Natural killer cell treated with Interleukin-12 subunit alpha and Interleukin-12 subunit beta and Interleukin-15 and Interleukin-18, amount 100 ng/mL, for 72 hours (primary cell): ENCODE measurements around the gene MAP3K15. TPM values are rescaled to one million over a fixed set of nuclear protein-coding genes. Genes with fewer than 3 reads are reported as not detected.
A peak's percentile ranks its signal among the peaks of the same experiment; 100 is the strongest.
"Not testable (repeated sequence)": the region's sequence is repeated elsewhere in the genome, so short reads cannot be mapped to it uniquely, and the experiment has no call there.

Experiments used
- ATAC-seq, 2 donors: fragments of 150-1000 bp; cut with Tn5 transposase in 1 of 2; sonication (Bioruptor Pico), chemical (Tn5 transposase) in 1 of 2; 2 replicates each; pipeline ENCODE4 v1.10.0; 2021
- DNase-seq: peaks from one replicate; pipeline ENCODE4 v3.0.0; 2022; ENCODE audit warnings: low spot score
- H3K27ac Mint-ChIP-seq, 2 donors: 1 replicate in 1 of 2; 2 replicates in 1 of 2; pipeline ENCODE4 v1.8.0; 2022; ENCODE audit warnings: mixed read lengths in 2 of 2, mild to moderate bottlenecking in 1 of 2, moderate library complexity in 1 of 2
- H3K27me3 Mint-ChIP-seq, 2 donors: 1 replicate in 1 of 2; 2 replicates in 1 of 2; pipeline ENCODE4 v1.8.0; 2022; ENCODE audit warnings: mixed read lengths in 2 of 2
- H3K36me3 Mint-ChIP-seq: one replicate; pipeline ENCODE4 v1.8.0; 2022; ENCODE audit warnings: mixed read lengths
- H3K4me1 Mint-ChIP-seq, 2 donors: 1 replicate in 1 of 2; 2 replicates in 1 of 2; pipeline ENCODE4 v1.8.0; 2022; ENCODE audit warnings: low read depth in 2 of 2, mixed read lengths in 2 of 2, mild to moderate bottlenecking in 1 of 2
- H3K4me3 Mint-ChIP-seq: one replicate; pipeline ENCODE4 v1.8.0; 2022; ENCODE audit warnings: mixed read lengths
- H3K9me3 Mint-ChIP-seq: 2 replicates; pipeline ENCODE4 v1.8.0; 2022; ENCODE audit warnings: mixed read lengths
- total RNA-seq, 2 donors: library from RNA; stranded (reverse); gene quantifications; one replicate each; pipeline ENCODE4 v1.2.3, GENCODE V29; 2022

Gene MAP3K15
- total RNA-seq, 2 donors from 2014 or later: 0.17 TPM; not detected in 1

DNA sequence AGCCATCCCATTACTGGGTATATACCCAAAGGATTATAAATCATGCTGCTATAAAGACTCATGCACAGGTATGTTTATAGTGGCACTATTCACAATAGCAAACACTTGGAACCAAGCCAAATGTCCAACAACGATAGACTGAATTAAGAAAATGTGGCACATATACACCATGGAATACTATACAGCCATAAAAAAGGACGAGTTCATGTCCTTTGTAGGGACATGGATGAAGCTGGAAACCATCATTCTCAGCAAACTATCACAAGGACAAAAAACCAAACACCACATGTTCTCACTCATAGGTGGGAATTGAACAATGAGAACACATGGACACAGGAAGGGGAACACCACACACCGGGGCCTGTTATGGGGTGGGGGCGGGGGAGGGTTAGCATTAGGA, 92.6 kb downstream of the MAP3K15 start:
- not testable (repeated sequence) for H3K36me3 Mint-ChIP-seq, DNase-seq, ATAC-seq, H3K9me3 Mint-ChIP-seq, H3K27ac Mint-ChIP-seq, H3K4me3 Mint-ChIP-seq, H3K4me1 Mint-ChIP-seq
- H3K27me3 Mint-ChIP-seq: peaks cover 10 to 13% of the 10 kb centered on the region in 2 donors

DNA sequence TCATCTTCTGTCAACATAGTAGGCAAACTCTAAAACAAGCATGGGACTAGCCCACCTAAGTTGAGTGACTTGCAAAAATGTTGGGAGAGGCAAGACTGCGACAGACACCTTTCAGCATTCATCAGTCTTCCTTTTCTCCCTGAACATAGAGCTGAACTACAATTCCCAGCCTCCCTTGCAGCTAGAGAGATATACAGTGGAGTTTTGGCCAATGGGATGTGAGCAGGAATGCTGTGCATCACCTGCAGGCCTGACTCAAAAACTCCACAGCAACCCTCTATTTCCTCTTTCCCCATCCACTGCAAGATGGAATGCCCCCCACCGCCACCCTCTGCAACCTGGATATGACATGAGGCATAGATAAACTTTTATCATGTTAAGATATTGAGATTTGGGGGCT, 105.0 kb downstream of the MAP3K15 start:
- Mint-ChIP-seq H3K4me1 (no peaks in the 10 kb centered on the region), H3K9me3 (no peaks in the 10 kb centered on the region), H3K4me3 (no peak overlapping the region), H3K27ac (no peak overlapping the region), H3K36me3 (no peaks in the 10 kb centered on the region), H3K27me3 (peaks cover 8 to 10% of the 10 kb centered on the region in 2 donors)
- no peak for DNase-seq
- no peak for ATAC-seq

- DNase-seq (no peak), ATAC-seq (no peak)
- no peak overlapping the region for H3K27ac Mint-ChIP-seq
- peaks cover 5 to 12% of the 10 kb centered on the region in 2 donors for H3K27me3 Mint-ChIP-seq
- no peaks in the 10 kb centered on the region for H3K4me1 Mint-ChIP-seq
- no peaks in the 10 kb centered on the region for H3K36me3 Mint-ChIP-seq
- no peak overlapping the region for H3K4me3 Mint-ChIP-seq
- H3K9me3 Mint-ChIP-seq: no peaks in the 10 kb centered on the region
These were observed 111.6 kb downstream of the MAP3K15 start for GRCh38 chrX:19403696-19404095.

DNA sequence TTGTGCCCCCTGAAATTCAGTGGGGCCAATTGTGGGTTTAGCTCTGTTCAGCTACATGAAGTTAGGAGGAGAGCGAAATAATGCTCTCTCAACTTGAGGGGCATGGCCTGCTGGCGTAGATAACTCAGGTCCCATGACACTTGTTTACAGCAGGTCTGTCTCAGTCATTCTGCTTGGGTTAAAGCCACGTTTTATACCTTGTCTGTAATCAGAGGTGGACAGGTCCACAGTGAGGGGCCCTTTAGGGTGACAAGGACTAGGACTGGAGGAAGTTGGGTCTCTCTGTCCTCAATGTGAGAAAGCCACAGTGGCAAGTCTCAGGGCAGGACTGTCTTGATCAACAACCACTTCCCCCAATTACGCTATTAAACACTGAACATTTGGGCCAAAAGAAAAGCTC, 122.6 kb downstream of the MAP3K15 start:
- no peak overlapping the region for H3K4me3 Mint-ChIP-seq
- H3K4me1 Mint-ChIP-seq: no peaks in the 10 kb centered on the region
- DNase-seq (no peak), ATAC-seq (no peak)
- no peaks in the 10 kb centered on the region for H3K9me3 Mint-ChIP-seq
- H3K27me3 Mint-ChIP-seq: peaks cover 0 to 3% of the 10 kb centered on the region in 2 donors
- H3K27ac Mint-ChIP-seq: no peak overlapping the region
- H3K36me3 Mint-ChIP-seq: no peaks in the 10 kb centered on the region

GRCh38 chrX:19392078-19392477, 123.2 kb downstream of the MAP3K15 start:
- Mint-ChIP-seq H3K27ac (no peak overlapping the region), H3K4me1 (no peaks in the 10 kb centered on the region), H3K9me3 (no peaks in the 10 kb centered on the region), H3K27me3 (peaks cover 0 to 3% of the 10 kb centered on the region in 2 donors), H3K36me3 (no peaks in the 10 kb centered on the region), H3K4me3 (no peak overlapping the region)
- ATAC-seq: no peak
- DNase-seq: no peak

GRCh38 chrX:19389227-19389845, 126.0 kb downstream of the MAP3K15 start:
- Mint-ChIP-seq H3K4me3 (no peak overlapping the region), H3K27me3 (peaks cover 0 to 2% of the 10 kb centered on the region in 2 donors), H3K36me3 (no peaks in the 10 kb centered on the region), H3K9me3 (no peaks in the 10 kb centered on the region), H3K4me1 (no peaks in the 10 kb centered on the region), H3K27ac (no peak overlapping the region)
- DNase-seq (no peak), ATAC-seq (no peak)

- DNase-seq (no peak), ATAC-seq (no peak)
- no peaks in the 10 kb centered on the region for H3K9me3 Mint-ChIP-seq
- H3K27ac Mint-ChIP-seq: no peak overlapping the region
- peaks cover 0 to 2% of the 10 kb centered on the region in 2 donors for H3K27me3 Mint-ChIP-seq
- H3K4me1 Mint-ChIP-seq: no peaks in the 10 kb centered on the region
- H3K36me3 Mint-ChIP-seq: no peaks in the 10 kb centered on the region
- H3K4me3 Mint-ChIP-seq: no peak overlapping the region
These were observed 126.6 kb downstream of the MAP3K15 start for GRCh38 chrX:19388741-19389140.

DNA sequence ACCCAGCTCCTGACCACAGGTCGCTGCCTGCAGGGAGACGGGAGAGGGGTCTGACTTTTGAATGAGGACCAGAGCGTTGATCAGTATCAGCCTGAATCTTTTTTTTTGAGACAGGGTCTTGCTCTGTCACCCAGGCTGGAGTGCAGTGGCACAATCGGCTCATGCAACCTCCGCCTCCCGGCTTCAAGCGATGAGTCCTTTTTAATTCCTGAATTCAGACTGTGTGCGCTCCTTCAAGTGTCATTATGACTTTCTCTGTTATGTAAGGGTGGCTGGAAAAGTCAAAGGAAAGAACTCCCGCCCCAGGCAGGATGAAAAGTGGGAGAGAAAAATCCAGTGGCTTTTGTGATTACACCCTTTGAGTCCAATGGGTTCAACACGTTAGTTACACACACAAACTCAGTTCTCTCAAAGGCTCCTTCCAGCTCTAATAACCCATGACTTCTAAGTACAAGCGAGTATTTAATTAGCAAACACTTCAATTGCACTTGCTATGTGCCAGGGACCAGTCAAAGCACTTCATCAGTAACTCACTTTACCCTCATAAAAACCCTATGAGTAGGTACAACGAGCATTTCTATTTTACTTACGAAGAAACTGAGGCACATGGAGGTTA, 127.1 kb downstream of the MAP3K15 start:
- Mint-ChIP-seq H3K27ac (no peak overlapping the region), H3K27me3 (peaks cover 0 to 4% of the 10 kb centered on the region in 2 donors), H3K9me3 (no peaks in the 10 kb centered on the region), H3K4me3 (no peak overlapping the region), H3K36me3 (no peaks in the 10 kb centered on the region), H3K4me1 (no peaks in the 10 kb centered on the region)
- no peak for DNase-seq
- no peak for ATAC-seq

DNA sequence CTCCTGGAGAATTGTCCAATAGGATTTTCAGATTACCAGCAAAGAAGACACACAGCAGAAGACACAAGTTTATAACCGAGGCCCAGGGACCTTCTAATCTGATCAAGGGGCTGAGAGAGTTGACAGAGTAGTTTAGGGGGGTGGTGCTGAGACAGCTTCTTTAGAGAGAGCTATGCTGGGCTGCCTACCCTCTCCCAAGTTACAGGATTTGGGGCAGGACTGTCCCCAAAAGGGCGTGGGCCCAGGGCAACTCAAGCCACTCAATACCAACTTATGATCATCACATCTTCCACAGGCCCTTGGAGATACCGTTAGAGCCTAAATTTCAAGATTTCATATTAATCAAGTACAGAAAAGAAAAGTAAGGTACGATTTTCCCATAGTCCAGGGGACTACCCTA, 128.6 kb downstream of the MAP3K15 start:
- no peak for DNase-seq
- Mint-ChIP-seq H3K36me3 (no peaks in the 10 kb centered on the region), H3K27ac (no peak overlapping the region), H3K4me1 (no peaks in the 10 kb centered on the region), H3K4me3 (no peak overlapping the region), H3K27me3 (peaks cover 0 to 4% of the 10 kb centered on the region in 2 donors), H3K9me3 (no peaks in the 10 kb centered on the region)
- no peak for ATAC-seq

DNA sequence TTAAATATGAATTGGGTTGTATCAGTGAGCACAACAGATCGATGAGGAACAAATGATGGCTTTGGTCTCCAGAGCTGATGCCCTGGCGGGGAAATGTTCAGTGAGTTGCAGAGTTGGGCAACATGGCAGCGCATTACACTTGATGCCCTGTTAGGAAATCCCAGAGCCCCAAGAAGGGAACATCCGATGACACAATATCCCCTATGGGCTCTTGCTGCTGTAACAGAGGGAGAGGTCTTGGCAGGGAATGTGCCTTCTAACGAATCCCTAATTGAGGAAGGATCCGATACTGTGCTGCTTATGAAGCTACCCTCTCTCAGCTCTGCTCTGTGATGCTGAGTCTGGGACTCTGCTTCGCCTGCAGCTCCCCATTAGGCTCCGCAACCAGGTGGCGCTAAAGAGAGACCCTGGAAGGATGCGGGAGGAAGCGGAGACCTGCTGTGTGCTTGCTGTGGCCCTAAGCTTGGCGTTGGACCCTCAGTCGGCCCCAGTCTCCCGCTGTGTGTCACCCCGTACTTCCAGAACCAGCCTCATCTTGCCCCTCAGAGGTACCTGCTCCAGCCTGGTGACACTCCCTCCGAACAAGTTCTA, 132.7 kb downstream of the MAP3K15 start:
- no peak overlapping the region for H3K4me3 Mint-ChIP-seq
- no peaks in the 10 kb centered on the region for H3K36me3 Mint-ChIP-seq
- H3K27me3 Mint-ChIP-seq: peaks cover 4 to 6% of the 10 kb centered on the region in 2 donors
- DNase-seq (no peak), ATAC-seq (peak; percentile 62 to 72)
- no peaks in the 10 kb centered on the region for H3K4me1 Mint-ChIP-seq
- no peak overlapping the region for H3K27ac Mint-ChIP-seq
- no peaks in the 10 kb centered on the region for H3K9me3 Mint-ChIP-seq

DNA sequence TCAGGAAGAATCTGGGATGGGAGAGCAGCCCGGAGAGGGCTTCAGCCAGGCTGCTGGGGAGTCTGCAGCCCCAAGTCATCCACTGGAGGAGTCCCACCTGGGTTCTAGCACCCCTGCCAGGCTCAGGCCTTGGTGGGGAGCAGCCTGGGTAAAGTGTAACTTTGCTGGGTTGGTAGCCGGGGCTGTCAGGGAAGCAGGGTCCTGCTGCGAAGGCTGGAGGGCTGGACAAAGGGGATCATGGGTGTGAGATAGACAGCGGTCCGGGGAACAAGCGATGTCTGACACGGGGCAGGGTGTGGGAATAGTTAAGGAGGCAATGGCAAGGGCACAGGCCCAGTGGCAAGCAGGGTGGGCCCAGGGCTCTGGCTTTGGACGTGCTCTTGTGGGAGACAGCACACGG, 134.0 kb downstream of the MAP3K15 start:
- no peaks in the 10 kb centered on the region for H3K9me3 Mint-ChIP-seq
- no peak for ATAC-seq
- no peak overlapping the region for H3K4me3 Mint-ChIP-seq

DNA sequence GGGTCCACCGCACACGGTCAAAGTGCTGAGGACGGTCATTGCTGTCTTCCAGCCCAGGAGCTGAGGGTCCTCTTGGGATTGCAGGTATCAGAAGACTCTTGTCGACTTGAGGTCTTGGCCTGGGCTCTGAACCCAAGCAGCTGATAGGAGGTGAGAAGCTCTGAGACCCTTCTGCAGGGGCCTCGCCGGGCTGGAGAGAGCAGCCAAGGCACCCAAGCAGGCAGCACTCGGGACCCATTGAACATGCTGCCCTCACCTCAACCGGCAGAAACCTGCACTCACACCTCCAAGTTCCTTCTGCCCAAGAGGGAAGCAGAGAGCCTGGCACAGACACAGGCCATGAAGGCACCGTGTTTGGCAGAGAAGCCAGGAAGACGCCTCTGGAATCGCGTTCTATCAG, 137.5 kb downstream of the MAP3K15 start:
- peaks cover 0 to under 1% of the 10 kb centered on the region in 2 donors for H3K4me1 Mint-ChIP-seq
- no peak overlapping the region for H3K4me3 Mint-ChIP-seq
- H3K27me3 Mint-ChIP-seq: peaks cover 0 to 6% of the 10 kb centered on the region in 2 donors
- H3K9me3 Mint-ChIP-seq: no peaks in the 10 kb centered on the region
- no peak overlapping the region for H3K27ac Mint-ChIP-seq
- H3K36me3 Mint-ChIP-seq: no peaks in the 10 kb centered on the region
- ATAC-seq (no peak), DNase-seq (no peak)

More for the DNA sequence above, 134.0 kb downstream of the MAP3K15 start:
- Mint-ChIP-seq H3K36me3 (no peaks in the 10 kb centered on the region), H3K27me3 (peaks cover 2 to 6% of the 10 kb centered on the region in 2 donors), H3K27ac (no peak overlapping the region), H3K4me1 (no peaks in the 10 kb centered on the region)
- no peak for DNase-seq

GRCh38 chrX:19375546-19375945, 139.8 kb downstream of the MAP3K15 start:
- no peak for ATAC-seq
- peaks cover 6% of the 10 kb centered on the region in 2 donors for H3K4me1 Mint-ChIP-seq
- no peak for DNase-seq
- H3K36me3 Mint-ChIP-seq: no peaks in the 10 kb centered on the region
- no peak overlapping the region for H3K27ac Mint-ChIP-seq
- H3K9me3 Mint-ChIP-seq: no peaks in the 10 kb centered on the region
- no peak overlapping the region for H3K4me3 Mint-ChIP-seq
- peaks cover 0 to 3% of the 10 kb centered on the region in 2 donors for H3K27me3 Mint-ChIP-seq

DNA sequence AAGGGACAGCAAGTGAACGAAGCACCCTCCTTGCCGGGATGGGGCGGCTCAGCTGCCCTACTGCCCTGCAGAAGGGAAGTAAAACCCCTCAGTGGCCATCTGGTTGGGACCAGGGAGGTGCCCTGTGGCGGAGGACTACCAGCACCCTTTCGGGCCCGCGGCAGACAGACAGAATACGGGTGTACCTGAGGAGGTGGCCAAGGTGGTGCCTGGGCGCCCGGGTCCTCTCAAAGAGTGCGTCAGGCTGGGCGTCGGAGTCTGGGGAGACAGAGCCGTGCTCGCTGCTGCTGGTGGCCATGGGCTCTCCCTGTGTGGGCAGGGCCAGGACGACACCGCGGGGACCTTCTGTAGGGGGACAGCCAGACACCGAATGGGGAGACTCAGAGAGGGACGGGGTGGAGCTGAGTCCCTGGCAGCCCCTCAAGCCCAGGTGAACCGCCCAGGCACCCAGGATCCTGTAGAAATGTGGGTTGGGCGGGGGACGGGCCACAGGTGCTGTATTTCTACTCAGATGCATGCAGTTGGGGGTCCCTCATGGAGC, 141.9 kb downstream of the MAP3K15 start:
- H3K4me3 Mint-ChIP-seq: peak overlapping the region; percentile 86
- H3K36me3 Mint-ChIP-seq: no peaks in the 10 kb centered on the region
- no peaks in the 10 kb centered on the region for H3K9me3 Mint-ChIP-seq
- H3K27me3 Mint-ChIP-seq: peaks cover 0 to 3% of the 10 kb centered on the region in 2 donors
- ATAC-seq (no peak), DNase-seq (no peak)
- H3K27ac Mint-ChIP-seq: peak overlapping the region in 1 of 2 donors; percentile 63
- H3K4me1 Mint-ChIP-seq: peaks cover 6% of the 10 kb centered on the region in 2 donors
